Neuron (in vitro differentiated cells): ENCODE measurements around the gene GAD2.

Source experiments
- H2AFZ ChIP-seq: one replicate; pipeline ENCODE4 v1.6.1; 2013; ENCODE audit warnings: low read depth, mild to moderate bottlenecking, inconsistent platforms, low read length, moderate library complexity
- H3K27me3 ChIP-seq: one replicate; pipeline ENCODE4 v1.6.1; 2013; ENCODE audit warnings: low read length; ENCODE audit not compliant: insufficient read depth
- H3K36me3 ChIP-seq: one replicate; pipeline ENCODE4 v1.6.1; 2013; ENCODE audit warnings: low read length; ENCODE audit not compliant: insufficient read depth
- H3K4me1 ChIP-seq: one replicate; pipeline ENCODE4 v1.6.1; 2013; ENCODE audit warnings: low read length; ENCODE audit not compliant: insufficient read depth
- H3K4me3 ChIP-seq: 2 replicates; pipeline ENCODE4 v1.5.1; 2013; ENCODE audit warnings: mild to moderate bottlenecking, low read length, moderate library complexity
- H3K9me3 ChIP-seq: one replicate; pipeline ENCODE4 v1.6.1; 2013; ENCODE audit warnings: low read length

The GAD2 gene

GRCh38 chr10:26238378-26238777 lies 21.8 kb downstream of the GAD2 start:
- Histone ChIP-seq H3K4me1 (no peaks in the 10 kb centered on the region), H2AFZ (no peak overlapping the region), H3K36me3 (no peaks in the 10 kb centered on the region), H3K27me3 (no peaks in the 10 kb centered on the region), H3K9me3 (no peaks in the 10 kb centered on the region), H3K4me3 (no peak overlapping the region)

- H3K4me1 ChIP-seq: no peaks in the 10 kb centered on the region
- no peak overlapping the region for H3K4me3 ChIP-seq
- H3K36me3 ChIP-seq: no peaks in the 10 kb centered on the region
- H2AFZ ChIP-seq: no peak overlapping the region
- no peaks in the 10 kb centered on the region for H3K9me3 ChIP-seq
- no peaks in the 10 kb centered on the region for H3K27me3 ChIP-seq
These were observed 26.3 kb downstream of the GAD2 start for GRCh38 chr10:26242706-26243350.

GRCh38 chr10:26243351-26243720 lies 26.8 kb downstream of the GAD2 start:
- H3K4me1 ChIP-seq: no peaks in the 10 kb centered on the region

DNA sequence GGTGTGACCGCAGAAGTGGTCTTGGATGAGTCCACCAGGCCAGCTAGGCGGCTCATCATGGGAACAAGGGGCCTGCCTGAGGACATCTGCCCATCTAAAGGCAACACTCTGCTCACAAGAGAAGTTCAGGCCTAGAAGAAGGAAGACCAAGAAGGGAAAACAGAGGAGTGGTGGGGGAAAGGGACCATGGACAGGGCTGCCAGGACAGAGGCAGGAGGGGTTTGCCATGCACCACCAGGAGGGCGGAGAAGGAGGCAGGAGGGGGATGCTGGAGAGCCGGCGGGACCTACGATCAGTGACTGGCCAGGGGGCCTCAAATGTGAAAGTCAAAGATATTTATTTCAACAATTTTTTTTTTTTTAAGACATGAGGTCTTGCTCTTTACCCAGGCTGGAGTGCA lies 33.1 kb downstream of the GAD2 start:
- H3K36me3 ChIP-seq: no peaks in the 10 kb centered on the region
- no peak overlapping the region for H3K4me3 ChIP-seq
- H3K27me3 ChIP-seq: no peaks in the 10 kb centered on the region
- no peaks in the 10 kb centered on the region for H3K9me3 ChIP-seq
- H3K4me1 ChIP-seq: no peaks in the 10 kb centered on the region
- H2AFZ ChIP-seq: no peak overlapping the region

More at GRCh38 chr10:26243351-26243720, 26.8 kb downstream of the GAD2 start:
- Histone ChIP-seq H3K9me3 (no peaks in the 10 kb centered on the region), H3K4me3 (no peak overlapping the region), H3K36me3 (no peaks in the 10 kb centered on the region), H3K27me3 (no peaks in the 10 kb centered on the region), H2AFZ (no peak overlapping the region)

DNA sequence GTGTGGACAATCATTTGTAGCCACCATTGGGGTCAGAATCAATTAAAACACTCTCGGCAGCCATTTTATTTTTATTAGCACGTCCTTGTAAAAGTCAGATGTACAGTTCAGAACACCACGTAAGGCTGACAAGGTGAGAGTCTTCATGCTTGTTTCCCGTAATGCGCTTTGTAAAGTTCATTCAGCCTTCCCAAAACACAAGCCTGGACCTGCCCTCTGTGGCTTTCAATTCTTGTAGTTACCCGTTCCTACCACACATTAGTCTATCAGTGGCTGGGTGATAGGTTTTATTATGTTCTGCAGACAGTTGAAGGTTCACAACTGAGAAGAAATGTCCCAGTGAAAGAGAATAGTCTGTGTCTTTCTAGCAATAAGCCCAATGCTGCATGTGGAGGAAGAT lies 35.4 kb downstream of the GAD2 start:
- H2AFZ ChIP-seq: no peak overlapping the region
- no peaks in the 10 kb centered on the region for H3K27me3 ChIP-seq
- H3K4me1 ChIP-seq: no peaks in the 10 kb centered on the region
- no peaks in the 10 kb centered on the region for H3K9me3 ChIP-seq
- H3K36me3 ChIP-seq: no peaks in the 10 kb centered on the region
- H3K4me3 ChIP-seq: no peak overlapping the region

DNA sequence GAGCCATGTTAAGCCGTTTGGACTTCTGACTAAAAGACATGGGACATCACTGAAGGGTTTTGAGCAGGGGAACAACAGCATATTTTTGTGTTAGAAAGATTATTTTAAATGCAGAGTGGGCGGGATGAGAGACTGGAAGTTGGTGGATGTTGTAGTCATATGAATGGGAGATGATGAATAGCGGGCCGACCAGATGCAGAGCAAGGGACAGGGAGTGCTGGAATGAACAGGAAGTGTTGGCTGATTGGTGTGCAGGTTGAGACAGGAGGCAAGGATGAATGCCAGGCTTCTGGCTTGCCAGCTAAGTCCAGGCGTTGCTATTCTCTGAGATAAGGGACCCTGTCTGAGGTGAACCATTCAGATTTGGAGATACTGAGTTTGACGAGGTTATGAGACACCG lies 38.0 kb downstream of the GAD2 start:
- Histone ChIP-seq H2AFZ (no peak overlapping the region), H3K4me1 (no peaks in the 10 kb centered on the region), H3K9me3 (no peaks in the 10 kb centered on the region), H3K4me3 (no peak overlapping the region), H3K27me3 (no peaks in the 10 kb centered on the region), H3K36me3 (no peaks in the 10 kb centered on the region)

GRCh38 chr10:26259341-26259740 lies 42.8 kb downstream of the GAD2 start:
- no peaks in the 10 kb centered on the region for H3K9me3 ChIP-seq
- no peaks in the 10 kb centered on the region for H3K36me3 ChIP-seq
- H3K4me3 ChIP-seq: no peak overlapping the region
- H3K27me3 ChIP-seq: no peaks in the 10 kb centered on the region
- H2AFZ ChIP-seq: no peak overlapping the region
- no peaks in the 10 kb centered on the region for H3K4me1 ChIP-seq

GRCh38 chr10:26269754-26270153 lies 53.2 kb downstream of the GAD2 start:
- Histone ChIP-seq H3K36me3 (no peaks in the 10 kb centered on the region), H3K9me3 (no peaks in the 10 kb centered on the region), H3K4me3 (no peak overlapping the region), H2AFZ (no peak overlapping the region), H3K27me3 (no peaks in the 10 kb centered on the region), H3K4me1 (peaks cover 5% of the 10 kb centered on the region)

GRCh38 chr10:26274391-26274790 lies 57.8 kb downstream of the GAD2 start:
- H3K4me1 ChIP-seq: peaks cover 2% of the 10 kb centered on the region
- no peaks in the 10 kb centered on the region for H3K27me3 ChIP-seq
- no peaks in the 10 kb centered on the region for H3K9me3 ChIP-seq
- no peak overlapping the region for H3K4me3 ChIP-seq
- H3K36me3 ChIP-seq: no peaks in the 10 kb centered on the region
- no peak overlapping the region for H2AFZ ChIP-seq

DNA sequence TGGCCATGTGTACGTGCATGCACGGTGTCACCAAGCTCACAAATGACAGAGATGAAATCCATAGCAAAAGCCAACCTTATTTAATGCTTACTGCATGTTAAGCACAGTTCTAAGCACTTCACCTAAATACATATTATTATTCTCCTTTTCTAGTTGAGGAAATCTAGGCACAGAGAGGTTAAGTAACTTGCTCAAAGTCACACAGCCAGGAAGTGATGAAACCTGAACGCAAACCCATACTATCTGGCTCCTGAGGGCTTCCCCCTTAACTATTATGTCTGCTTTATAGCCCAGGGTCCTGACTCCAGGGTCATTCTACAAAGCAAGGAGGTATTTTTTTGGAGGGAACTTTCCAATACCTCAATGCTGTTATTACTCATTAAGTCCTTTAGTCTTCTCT lies 61.7 kb downstream of the GAD2 start:
- no peaks in the 10 kb centered on the region for H3K4me1 ChIP-seq
- H3K27me3 ChIP-seq: no peaks in the 10 kb centered on the region
- no peak overlapping the region for H2AFZ ChIP-seq
- no peak overlapping the region for H3K4me3 ChIP-seq
- no peaks in the 10 kb centered on the region for H3K9me3 ChIP-seq
- H3K36me3 ChIP-seq: no peaks in the 10 kb centered on the region

DNA sequence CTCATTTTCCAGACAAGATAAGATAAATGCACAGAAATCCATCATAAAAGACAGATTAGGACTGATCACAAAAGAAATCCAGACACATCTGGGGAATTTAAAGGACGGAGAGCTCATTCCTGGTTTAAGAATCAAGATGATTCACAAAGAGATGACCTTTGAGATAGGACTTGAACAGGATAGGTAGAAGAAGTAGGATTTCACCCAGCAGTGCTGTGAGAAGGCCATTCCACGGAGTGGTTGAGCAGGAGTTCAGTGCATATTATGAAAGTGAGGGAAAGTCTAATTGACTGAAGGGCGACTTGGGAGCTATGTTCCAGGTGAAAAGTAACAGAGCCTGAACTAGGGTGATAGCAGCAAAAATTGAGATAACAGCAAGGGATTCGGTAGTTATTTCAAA lies 73.7 kb downstream of the GAD2 start:
- no peak overlapping the region for H3K4me3 ChIP-seq
- peaks cover 10% of the 10 kb centered on the region for H3K4me1 ChIP-seq
- H2AFZ ChIP-seq: no peak overlapping the region
- H3K9me3 ChIP-seq: no peaks in the 10 kb centered on the region
- no peaks in the 10 kb centered on the region for H3K36me3 ChIP-seq
- H3K27me3 ChIP-seq: peaks cover 2% of the 10 kb centered on the region

- no peaks in the 10 kb centered on the region for H3K27me3 ChIP-seq
- no peaks in the 10 kb centered on the region for H3K9me3 ChIP-seq
- H3K36me3 ChIP-seq: no peaks in the 10 kb centered on the region
- peaks cover 10% of the 10 kb centered on the region for H3K4me1 ChIP-seq
- no peak overlapping the region for H3K4me3 ChIP-seq
- H2AFZ ChIP-seq: no peak overlapping the region
These were observed 75.3 kb downstream of the GAD2 start for GRCh38 chr10:26291721-26292480.

DNA sequence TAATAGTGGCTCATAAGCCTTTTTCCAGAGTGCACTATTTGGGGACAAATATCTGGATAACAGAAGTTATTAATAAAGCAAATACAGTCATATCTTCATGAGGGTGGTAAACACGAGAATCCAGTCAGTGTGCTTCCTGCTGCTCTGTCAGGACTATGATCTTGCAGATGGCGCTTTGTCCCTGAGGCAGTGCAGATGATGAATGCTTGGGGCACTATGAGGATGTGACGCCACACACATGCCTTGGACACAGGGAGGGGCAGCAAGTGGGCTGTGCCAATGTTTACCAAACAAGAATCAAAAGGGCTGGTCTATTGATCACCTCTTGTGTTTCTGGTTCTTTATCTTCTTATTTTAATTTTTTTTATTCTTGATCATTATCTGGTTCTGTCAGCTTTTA lies 79.8 kb downstream of the GAD2 start:
- Histone ChIP-seq H2AFZ (no peak overlapping the region), H3K36me3 (no peaks in the 10 kb centered on the region), H3K9me3 (no peaks in the 10 kb centered on the region), H3K4me1 (peaks cover 10% of the 10 kb centered on the region), H3K4me3 (no peak overlapping the region), H3K27me3 (no peaks in the 10 kb centered on the region)

DNA sequence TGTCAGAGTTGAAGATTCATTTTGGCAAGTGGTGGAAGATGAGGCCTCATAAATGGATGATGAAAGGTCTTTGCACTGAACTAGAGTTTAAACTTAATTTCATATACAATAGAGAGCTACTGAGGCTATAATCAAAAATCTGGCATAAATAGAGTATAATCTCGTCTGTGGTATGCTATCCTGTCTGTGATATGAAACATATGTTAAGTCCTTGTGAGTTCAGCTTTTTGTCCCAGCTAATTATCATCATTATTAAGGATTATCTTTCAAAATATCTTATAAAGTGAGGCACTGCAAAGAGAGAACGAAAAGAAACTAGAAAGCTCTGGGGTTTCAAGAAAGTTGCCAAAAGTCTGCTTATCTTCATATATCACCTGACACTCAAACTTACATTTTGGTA lies 83.4 kb downstream of the GAD2 start:
- no peak overlapping the region for H3K4me3 ChIP-seq
- H3K36me3 ChIP-seq: no peaks in the 10 kb centered on the region
- no peaks in the 10 kb centered on the region for H3K9me3 ChIP-seq
- no peaks in the 10 kb centered on the region for H3K4me1 ChIP-seq
- no peak overlapping the region for H2AFZ ChIP-seq
- no peaks in the 10 kb centered on the region for H3K27me3 ChIP-seq
